ENCODE results near the gene SEPTIN12.
"Not testable (repeated sequence)": the region's sequence is repeated elsewhere in the genome, so short reads cannot be mapped to it uniquely, and the experiment has no call there.

- TF ChIP-seq CTCF (IDR thresholded peaks at IDR 0.05; ENCODE audit: poor library complexity, severe bottlenecking); REST (IDR thresholded peaks at IDR 0.05; ENCODE audit: borderline replicate concordance); RAD21 (conservative IDR thresholded peaks at IDR 0.05); EZH2 (IDR thresholded peaks at IDR 0.05; ENCODE audit: borderline replicate concordance, insufficient read depth, low read length, poor library complexity, severe bottlenecking): not testable (repeated sequence)
These were observed 49.8 kb downstream of the SEPTIN12 start for GRCh38 chr16:4738370-4738769.

Data from neural cell (in vitro differentiated cells).